Hepatocyte (in vitro differentiated cells): Measurements from ENCODE around the gene CPA5. TPM values are rescaled to one million over a fixed set of nuclear protein-coding genes. Genes with fewer than 3 reads are reported as not detected.

Source experiments
- DNase-seq: peaks from one replicate; pipeline ENCODE4 v3.0.0-alpha.2; 2016; ENCODE audit warnings: low spot score
- H2AFZ ChIP-seq: fragments of 200-600 bp; sonication (generic); 2 replicates; pipeline ENCODE4 v1.6.0; 2016; ENCODE audit warnings: antibody characterized with exemption, mild to moderate bottlenecking
- H3K27ac ChIP-seq: fragments of 200-600 bp; sonication (generic); 2 replicates; pipeline ENCODE4 v1.5.1; 2016; ENCODE audit warnings: mild to moderate bottlenecking
- H3K27me3 ChIP-seq: fragments of 200-600 bp; sonication (generic); 2 replicates; pipeline ENCODE4 v1.6.1; 2016
- H3K36me3 ChIP-seq: fragments of 200-600 bp; sonication (generic); replicated peaks from 2 replicates; pipeline ENCODE4 v1.5.1; 2016; ENCODE audit warnings: low read depth; ENCODE audit not compliant: insufficient read depth
- H3K4me1 ChIP-seq: fragments of 200-600 bp; sonication (generic); 2 replicates; pipeline ENCODE4 v1.5.1; 2016; ENCODE audit warnings: mild to moderate bottlenecking, moderate library complexity; ENCODE audit not compliant: insufficient read depth
- H3K4me2 ChIP-seq: fragments of 200-600 bp; sonication (generic); 2 replicates; pipeline ENCODE4 v1.6.0; 2016
- H3K4me3 ChIP-seq: fragments of 200-600 bp; sonication (generic); 2 replicates; pipeline ENCODE4 v1.5.1; 2016; ENCODE audit warnings: mild to moderate bottlenecking
- H3K79me2 ChIP-seq: fragments of 200-600 bp; sonication (generic); 2 replicates; pipeline ENCODE4 v1.6.0; 2017; ENCODE audit warnings: mild to moderate bottlenecking
- H3K9me2 ChIP-seq: fragments of 200-600 bp; sonication (generic); replicated peaks from 2 replicates; pipeline ENCODE4 v1.6.0; 2017; ENCODE audit warnings: mild to moderate bottlenecking; ENCODE audit not compliant: insufficient read depth
- H3K9me3 ChIP-seq: fragments of 200-600 bp; sonication (generic); 2 replicates; pipeline ENCODE4 v1.5.1; 2016; ENCODE audit warnings: low read depth, mild to moderate bottlenecking
- H4K20me1 ChIP-seq: fragments of 200-600 bp; sonication (generic); 2 replicates; pipeline ENCODE4 v1.6.0; 2016; ENCODE audit warnings: mild to moderate bottlenecking; ENCODE audit not compliant: insufficient read depth, poor library complexity, severe bottlenecking
- EZH2 ChIP-seq: fragments of 200-600 bp; sonication (generic); IDR thresholded peaks from 2 replicates; pipeline ENCODE4 v1.6.1; 2016; ENCODE audit warnings: antibody characterized with exemption, mild to moderate bottlenecking, borderline replicate concordance
- EZH2phosphoT487 ChIP-seq: fragments of 200-600 bp; sonication (generic); IDR thresholded peaks from one replicate; pipeline ENCODE4 v1.6.1; 2018; ENCODE audit warnings: antibody characterized with exemption, mild to moderate bottlenecking, low read depth, moderate library complexity; ENCODE audit not compliant: unreplicated experiment, severe bottlenecking
- WGBS: methylation state at CpG from one replicate; pipeline ENCODE4 v1.1.6; 2016; ENCODE audit warnings: low lambda C conversion rate; ENCODE audit errors: missing lambda C conversion rate; 5-methylcytosine and 5-hydroxymethylcytosine counted together
- polyA plus RNA-seq: library from polyadenylated mRNA; unstranded; fragments of >200 nt; fragmentation: Nextera tagmentation; extraction: Ambion mirVana; gene quantifications from 2 replicates; pipeline ENCODE4 v1.2.1, GENCODE V29; 2016
- total RNA-seq: library from RNA; depleted of rRNA; stranded (reverse); fragments of >200 nt; gene quantifications from 2 replicates; pipeline ENCODE4 v1.2.3, GENCODE V29; 2014
- TF ChIP-seq, protein P1 (sequence below): fragments of 200-600 bp; sonication (generic); IDR thresholded peaks from 2 replicates; pipeline ENCODE4 v1.5.1; 2016; ENCODE audit warnings: antibody characterized with exemption, mild to moderate bottlenecking; ENCODE audit not compliant: poor library complexity

CPA5 gene
- total and polyA plus RNA-seq, 2 experiments from 2014 or later: 0.30 TPM; not detected in 1

DNA sequence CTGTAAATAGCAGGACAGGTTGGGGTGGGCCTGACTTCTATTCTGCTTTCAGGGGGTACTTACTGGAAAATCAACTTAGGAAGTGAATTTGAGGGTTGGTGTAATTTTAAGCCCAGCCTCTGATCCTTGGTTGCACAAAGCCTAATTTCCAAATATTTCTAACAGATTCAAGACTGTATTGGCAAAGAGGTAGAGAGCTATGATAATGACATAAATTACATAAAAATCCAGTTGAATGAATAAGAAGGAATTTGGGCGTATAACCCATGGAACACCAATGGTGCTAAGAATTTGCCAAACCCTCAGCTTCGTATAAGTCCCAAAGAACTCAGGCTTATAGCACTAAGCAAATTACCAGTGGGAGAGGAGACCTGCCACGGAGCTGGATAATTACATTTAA lies 39.7 kb upstream of the CPA5 start:
- no peak overlapping the region for H2AFZ ChIP-seq
- no peaks in the 10 kb centered on the region for H3K27me3 ChIP-seq
- H3K9me2 ChIP-seq: no peaks in the 10 kb centered on the region
- H3K4me3 ChIP-seq: no peak overlapping the region
- H3K27ac ChIP-seq: no peak overlapping the region
- no peaks in the 10 kb centered on the region for H4K20me1 ChIP-seq
- H3K4me1 ChIP-seq: no peaks in the 10 kb centered on the region
- no peaks in the 10 kb centered on the region for H3K36me3 ChIP-seq
- no peak overlapping the region for H3K4me2 ChIP-seq
- no peaks in the 10 kb centered on the region for H3K9me3 ChIP-seq
- H3K79me2 ChIP-seq: no peaks in the 10 kb centered on the region
- TF ChIP-seq EZH2phosphoT487: no peak
- TF ChIP-seq, protein P1, sequence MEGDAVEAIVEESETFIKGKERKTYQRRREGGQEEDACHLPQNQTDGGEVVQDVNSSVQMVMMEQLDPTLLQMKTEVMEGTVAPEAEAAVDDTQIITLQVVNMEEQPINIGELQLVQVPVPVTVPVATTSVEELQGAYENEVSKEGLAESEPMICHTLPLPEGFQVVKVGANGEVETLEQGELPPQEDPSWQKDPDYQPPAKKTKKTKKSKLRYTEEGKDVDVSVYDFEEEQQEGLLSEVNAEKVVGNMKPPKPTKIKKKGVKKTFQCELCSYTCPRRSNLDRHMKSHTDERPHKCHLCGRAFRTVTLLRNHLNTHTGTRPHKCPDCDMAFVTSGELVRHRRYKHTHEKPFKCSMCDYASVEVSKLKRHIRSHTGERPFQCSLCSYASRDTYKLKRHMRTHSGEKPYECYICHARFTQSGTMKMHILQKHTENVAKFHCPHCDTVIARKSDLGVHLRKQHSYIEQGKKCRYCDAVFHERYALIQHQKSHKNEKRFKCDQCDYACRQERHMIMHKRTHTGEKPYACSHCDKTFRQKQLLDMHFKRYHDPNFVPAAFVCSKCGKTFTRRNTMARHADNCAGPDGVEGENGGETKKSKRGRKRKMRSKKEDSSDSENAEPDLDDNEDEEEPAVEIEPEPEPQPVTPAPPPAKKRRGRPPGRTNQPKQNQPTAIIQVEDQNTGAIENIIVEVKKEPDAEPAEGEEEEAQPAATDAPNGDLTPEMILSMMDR: no peak
- no peak for TF ChIP-seq EZH2
- WGBS: 96% methylated on average over 3 of the region's 3 CpGs
- no peak for DNase-seq

DNA sequence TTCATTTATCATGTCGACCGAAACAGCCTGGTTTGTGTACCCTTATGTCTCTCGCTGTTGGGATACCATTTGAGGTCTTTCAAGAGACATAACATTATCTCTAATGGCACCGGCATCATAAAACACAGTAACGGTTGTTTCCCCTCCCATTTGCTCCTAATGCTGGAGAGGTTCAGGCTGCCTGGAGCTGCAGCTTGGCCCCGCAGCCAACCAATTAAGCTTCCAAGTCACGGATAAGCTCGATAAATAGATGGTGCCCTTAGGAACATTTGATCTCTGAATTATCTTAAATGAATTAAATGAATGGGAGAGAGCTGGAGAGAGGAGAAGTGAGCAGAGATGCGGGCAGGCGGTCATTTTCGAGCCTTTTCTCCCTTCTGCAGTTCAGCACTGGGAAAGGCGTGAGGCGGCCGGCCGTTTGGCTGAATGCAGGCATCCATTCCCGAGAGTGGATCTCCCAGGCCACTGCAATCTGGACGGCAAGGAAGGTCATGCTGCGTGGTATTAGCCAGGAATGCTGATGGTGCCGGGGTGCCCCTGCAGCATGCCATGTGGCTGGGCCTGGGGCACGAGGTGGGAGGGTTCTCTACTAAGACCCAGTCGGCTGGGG lies 39.1 kb upstream of the CPA5 start:
- no peak for DNase-seq
- 80% methylated on average over 21 of the region's 21 CpGs for WGBS
- TF ChIP-seq EZH2 (no peak), EZH2phosphoT487 (no peak)
- TF ChIP-seq, protein P1: no peak
- H3K9me3 ChIP-seq: no peaks in the 10 kb centered on the region
- no peak overlapping the region for H3K4me2 ChIP-seq
- no peaks in the 10 kb centered on the region for H3K27me3 ChIP-seq
- no peaks in the 10 kb centered on the region for H3K79me2 ChIP-seq
- H3K4me1 ChIP-seq: no peaks in the 10 kb centered on the region
- H3K27ac ChIP-seq: no peak overlapping the region
- H3K9me2 ChIP-seq: no peaks in the 10 kb centered on the region
- H2AFZ ChIP-seq: no peak overlapping the region
- no peaks in the 10 kb centered on the region for H4K20me1 ChIP-seq
- no peak overlapping the region for H3K4me3 ChIP-seq
- no peaks in the 10 kb centered on the region for H3K36me3 ChIP-seq

DNA sequence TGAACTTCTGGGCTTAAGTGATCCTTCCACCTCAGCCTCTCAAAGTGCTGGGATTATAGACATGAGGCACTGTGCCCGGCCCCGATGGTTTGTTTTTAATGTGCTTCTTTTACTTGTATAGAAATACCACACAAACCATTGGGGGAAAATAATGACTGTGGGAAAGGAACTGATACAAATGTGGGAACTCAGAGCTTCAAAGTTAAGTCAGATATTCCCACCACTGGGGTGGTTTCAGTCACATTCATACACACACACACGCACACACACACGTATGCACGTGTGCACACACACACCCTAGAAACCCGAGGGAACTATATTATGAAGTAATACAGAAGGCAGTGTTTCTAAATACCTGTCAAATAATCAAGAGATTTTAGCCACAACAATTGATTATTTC lies 34.6 kb upstream of the CPA5 start:
- Histone ChIP-seq H3K9me3 (no peaks in the 10 kb centered on the region), H2AFZ (no peak overlapping the region), H3K27me3 (no peaks in the 10 kb centered on the region), H3K36me3 (no peaks in the 10 kb centered on the region), H4K20me1 (no peaks in the 10 kb centered on the region), H3K4me3 (no peak overlapping the region), H3K4me2 (no peak overlapping the region), H3K4me1 (no peaks in the 10 kb centered on the region), H3K27ac (no peak overlapping the region), H3K9me2 (no peaks in the 10 kb centered on the region), H3K79me2 (no peaks in the 10 kb centered on the region)
- DNase-seq: no peak
- 89% methylated on average over 6 of the region's 6 CpGs for WGBS
- no peak for TF ChIP-seq EZH2phosphoT487
- no peak for TF ChIP-seq EZH2
- TF ChIP-seq, protein P1: no peak

DNA sequence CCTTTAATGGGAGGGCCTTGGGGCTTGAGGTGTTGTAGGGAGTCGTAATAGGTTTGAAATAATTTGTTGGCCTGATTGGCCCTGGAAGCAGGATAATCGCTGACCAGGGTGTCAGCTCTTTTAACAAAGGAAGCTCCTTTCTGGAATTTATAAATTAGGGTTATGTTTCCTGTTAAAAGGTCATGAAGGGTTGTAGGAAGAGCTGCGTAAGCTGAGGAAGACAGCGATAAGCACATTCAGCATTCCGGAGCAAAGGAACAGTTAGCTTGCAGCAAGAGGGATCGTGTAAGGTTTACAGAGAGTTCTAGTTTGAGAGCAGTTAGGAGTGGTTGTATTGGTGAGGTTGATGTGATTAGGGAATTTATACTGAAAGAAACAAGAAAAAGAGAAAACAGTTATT lies 30.3 kb upstream of the CPA5 start:
- H3K27me3 ChIP-seq: no peaks in the 10 kb centered on the region
- no peaks in the 10 kb centered on the region for H3K36me3 ChIP-seq
- H3K4me3 ChIP-seq: no peak overlapping the region
- H3K4me1 ChIP-seq: no peaks in the 10 kb centered on the region
- H3K9me3 ChIP-seq: no peaks in the 10 kb centered on the region
- WGBS: 79% methylated on average over 6 of the region's 6 CpGs
- H3K27ac ChIP-seq: no peak overlapping the region
- no peak for TF ChIP-seq EZH2
- TF ChIP-seq EZH2phosphoT487: no peak
- TF ChIP-seq, protein P1: no peak
- H2AFZ ChIP-seq: no peak overlapping the region
- no peaks in the 10 kb centered on the region for H3K9me2 ChIP-seq
- H3K79me2 ChIP-seq: no peaks in the 10 kb centered on the region
- no peaks in the 10 kb centered on the region for H4K20me1 ChIP-seq
- DNase-seq: no peak
- no peak overlapping the region for H3K4me2 ChIP-seq
